Testis (tissue), 3 donors: Measurements from ENCODE around the gene LTB4R2. TPM values are rescaled to one million over a fixed set of nuclear protein-coding genes. Genes with fewer than 3 reads are reported as not detected.

ENCODE experiments used
- DNase-seq: peaks from one replicate; pipeline ENCODE4 v3.0.0-alpha.2; 2019
- H3K27ac ChIP-seq, 2 donors: fragments of 200-600 bp; sonication (generic); one replicate each; pipeline ENCODE4 v1.5.1; 2019
- H3K27me3 ChIP-seq: fragments of 200-600 bp; sonication (generic); one replicate; pipeline ENCODE4 v1.5.1; 2019
- H3K36me3 ChIP-seq: fragments of 200-600 bp; sonication (generic); one replicate; pipeline ENCODE4 v1.5.1; 2017; ENCODE audit warnings: low read depth; ENCODE audit errors: missing control alignments
- H3K4me1 ChIP-seq: fragments of 200-600 bp; sonication (generic); one replicate; pipeline ENCODE4 v1.5.1; 2019
- H3K4me3 ChIP-seq, 2 donors: fragments of 200-600 bp; sonication (generic); one replicate each; pipeline ENCODE4 v1.5.1; 2017 to 2019
- H3K9me3 ChIP-seq: fragments of 200-600 bp; sonication (generic); one replicate; pipeline ENCODE4 v1.5.1; 2017
- CTCF ChIP-seq, 3 experiments: fragments of 450-650 bp in 2 of 3; fragments of 200-600 bp in 1 of 3; sonication (generic) in 1 of 3; IDR thresholded peaks; one replicate each; pipeline ENCODE4 v1.5.1; 2016 to 2019; ENCODE audit warnings: antibody characterized with exemption in 3 of 3, mild to moderate bottlenecking in 2 of 3, moderate library complexity in 1 of 3
- POLR2A ChIP-seq: fragments of 450-650 bp; IDR thresholded peaks from one replicate; pipeline ENCODE4 v1.6.1; 2017; ENCODE audit warnings: antibody characterized with exemption, mild to moderate bottlenecking, moderate library complexity
- WGBS, 2 donors: methylation state at CpG; one replicate each; pipeline ENCODE4 v1.1.5; 2018; 5-methylcytosine and 5-hydroxymethylcytosine counted together
- intact Hi-C: fragments of 100-400 bp; cut with DNase I; formaldehyde crosslinking; loops from one replicate; pipeline ENCODE4 v1.15.1; 2023; ENCODE audit warnings: low total_unique reads
- polyA plus RNA-seq: library from polyadenylated mRNA; stranded (reverse); fragments of 350-450 nt; fragmentation: Illumina TruSeq; extraction: RNeasy Lipid Tissue Mini Kit (QIAGEN cat#74804); gene quantifications from one replicate; pipeline ENCODE4 v1.2.3, GENCODE V29; 2014; ENCODE audit warnings: low read depth, low replicate concordance; ENCODE audit not compliant: insufficient read depth
- total RNA-seq, 2 donors: library from RNA; depleted of rRNA; stranded (reverse); fragments of >200 nt; gene quantifications; one replicate each; pipeline ENCODE4 v1.2.3, GENCODE V29; 2016

LTB4R2 gene
- total and polyA plus RNA-seq, 3 donors from 2014 or later: 4.2 to 28.1 (median 23.4) TPM

GRCh38 chr14:24274101-24274543, 35.8 kb upstream of the LTB4R2 start:
- Histone ChIP-seq H3K27me3 (no peaks in the 10 kb centered on the region), H3K4me3 (no peak overlapping the region), H3K9me3 (no peaks in the 10 kb centered on the region), H3K36me3 (no peaks in the 10 kb centered on the region), H3K27ac (no peak overlapping the region), H3K4me1 (peaks cover 7% of the 10 kb centered on the region)
- 84 to 86% methylated on average over 3 of the region's 3 CpGs for WGBS, 2 donors
- no peak for TF ChIP-seq CTCF (IDR thresholded peaks at IDR 0.05)
- no peak for TF ChIP-seq POLR2A
- intact Hi-C loops: no loop called here
- no peak for DNase-seq

GRCh38 chr14:24277071-24277470, 32.9 kb upstream of the LTB4R2 start:
- WGBS, 2 donors: 88 to 90% methylated on average over 6 of the region's 6 CpGs

GRCh38 chr14:24277606-24278321, 32.2 kb upstream of the LTB4R2 start:
- intact Hi-C loops: no loop called here
- Histone ChIP-seq H3K27ac (no peak overlapping the region), H3K4me1 (no peaks in the 10 kb centered on the region), H3K27me3 (no peaks in the 10 kb centered on the region), H3K4me3 (no peak overlapping the region), H3K9me3 (no peaks in the 10 kb centered on the region), H3K36me3 (no peaks in the 10 kb centered on the region)
- 84 to 87% methylated on average over 11 of the region's 11 CpGs for WGBS, 2 donors
- TF ChIP-seq CTCF (IDR thresholded peaks at IDR 0.05) (no peak), POLR2A (no peak)
- no peak for DNase-seq

More at GRCh38 chr14:24277071-24277470, 32.9 kb upstream of the LTB4R2 start:
- H3K4me1 ChIP-seq: no peaks in the 10 kb centered on the region
- no peak for TF ChIP-seq CTCF (IDR thresholded peaks at IDR 0.05)
- no peak for TF ChIP-seq POLR2A
- no peak overlapping the region for H3K27ac ChIP-seq
- H3K36me3 ChIP-seq: no peaks in the 10 kb centered on the region
- H3K9me3 ChIP-seq: no peaks in the 10 kb centered on the region
- no peaks in the 10 kb centered on the region for H3K27me3 ChIP-seq
- no peak for DNase-seq
- no peak overlapping the region for H3K4me3 ChIP-seq
- intact Hi-C loops: no loop called here

- DNase-seq: no peak
- 89 to 90% methylated on average over 5 of the region's 5 CpGs for WGBS, 2 donors
- intact Hi-C loops: no loop called here
- Histone ChIP-seq H3K27ac (no peak overlapping the region), H3K4me3 (no peak overlapping the region), H3K9me3 (no peaks in the 10 kb centered on the region), H3K27me3 (no peaks in the 10 kb centered on the region), H3K4me1 (no peaks in the 10 kb centered on the region), H3K36me3 (no peaks in the 10 kb centered on the region)
- TF ChIP-seq POLR2A (no peak), CTCF (IDR thresholded peaks at IDR 0.05) (no peak)
Measured at GRCh38 chr14:24278424-24278823, 31.5 kb upstream of the LTB4R2 start.
